Measurements from ENCODE around the gene PAGR1. TPM values are rescaled to one million over a fixed set of nuclear protein-coding genes. Genes with fewer than 3 reads are reported as not detected.
"Not testable (repeated sequence)": the region's sequence is repeated elsewhere in the genome, so short reads cannot be mapped to it uniquely, and the experiment has no call there.

Gene PAGR1
- total RNA-seq, 1 donor = 20.7 TPM

DNA sequence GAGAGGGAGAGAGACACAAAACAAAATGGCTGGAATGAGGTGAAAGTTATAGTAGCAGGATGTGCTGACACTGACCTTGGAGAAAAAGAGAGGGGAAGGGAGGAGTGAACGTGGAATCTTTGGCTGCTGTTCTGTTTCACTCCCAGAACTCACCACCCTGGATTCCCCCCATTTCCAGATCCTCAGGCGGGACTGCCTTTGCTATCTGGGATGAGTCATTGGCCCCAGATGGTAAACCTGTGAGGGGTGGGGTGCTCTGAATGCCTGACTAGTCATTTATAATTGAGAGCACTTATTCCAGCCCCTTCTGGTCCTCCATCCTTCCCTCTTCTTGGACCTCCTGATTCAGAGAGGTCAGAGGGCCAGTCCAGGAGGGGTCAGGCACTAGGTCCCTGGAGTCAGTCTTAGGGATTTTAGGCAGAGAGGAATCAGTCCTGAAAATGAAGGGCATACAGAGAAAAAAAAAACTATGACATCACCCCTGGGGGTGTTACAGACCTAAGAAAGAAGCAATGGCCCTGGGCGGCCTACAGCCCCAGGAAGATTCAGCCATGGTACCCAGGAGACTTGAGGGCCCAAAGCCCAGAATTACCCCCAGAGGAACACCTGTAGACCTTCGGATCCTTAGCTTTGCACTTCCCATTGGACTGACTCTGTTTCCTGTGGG lies 40.1 kb upstream of the PAGR1 start:
- DNase-seq (ENCODE audit: low read depth) = peak; percentile 76
- TF ChIP-seq, protein P1, sequence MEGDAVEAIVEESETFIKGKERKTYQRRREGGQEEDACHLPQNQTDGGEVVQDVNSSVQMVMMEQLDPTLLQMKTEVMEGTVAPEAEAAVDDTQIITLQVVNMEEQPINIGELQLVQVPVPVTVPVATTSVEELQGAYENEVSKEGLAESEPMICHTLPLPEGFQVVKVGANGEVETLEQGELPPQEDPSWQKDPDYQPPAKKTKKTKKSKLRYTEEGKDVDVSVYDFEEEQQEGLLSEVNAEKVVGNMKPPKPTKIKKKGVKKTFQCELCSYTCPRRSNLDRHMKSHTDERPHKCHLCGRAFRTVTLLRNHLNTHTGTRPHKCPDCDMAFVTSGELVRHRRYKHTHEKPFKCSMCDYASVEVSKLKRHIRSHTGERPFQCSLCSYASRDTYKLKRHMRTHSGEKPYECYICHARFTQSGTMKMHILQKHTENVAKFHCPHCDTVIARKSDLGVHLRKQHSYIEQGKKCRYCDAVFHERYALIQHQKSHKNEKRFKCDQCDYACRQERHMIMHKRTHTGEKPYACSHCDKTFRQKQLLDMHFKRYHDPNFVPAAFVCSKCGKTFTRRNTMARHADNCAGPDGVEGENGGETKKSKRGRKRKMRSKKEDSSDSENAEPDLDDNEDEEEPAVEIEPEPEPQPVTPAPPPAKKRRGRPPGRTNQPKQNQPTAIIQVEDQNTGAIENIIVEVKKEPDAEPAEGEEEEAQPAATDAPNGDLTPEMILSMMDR (IDR thresholded peaks at IDR 0.05; ENCODE audit: insufficient read depth, low read depth, low read length) = no peak
- H3K4me3 ChIP-seq (ENCODE audit: low read depth, low read length) = no peak overlapping the region

DNA sequence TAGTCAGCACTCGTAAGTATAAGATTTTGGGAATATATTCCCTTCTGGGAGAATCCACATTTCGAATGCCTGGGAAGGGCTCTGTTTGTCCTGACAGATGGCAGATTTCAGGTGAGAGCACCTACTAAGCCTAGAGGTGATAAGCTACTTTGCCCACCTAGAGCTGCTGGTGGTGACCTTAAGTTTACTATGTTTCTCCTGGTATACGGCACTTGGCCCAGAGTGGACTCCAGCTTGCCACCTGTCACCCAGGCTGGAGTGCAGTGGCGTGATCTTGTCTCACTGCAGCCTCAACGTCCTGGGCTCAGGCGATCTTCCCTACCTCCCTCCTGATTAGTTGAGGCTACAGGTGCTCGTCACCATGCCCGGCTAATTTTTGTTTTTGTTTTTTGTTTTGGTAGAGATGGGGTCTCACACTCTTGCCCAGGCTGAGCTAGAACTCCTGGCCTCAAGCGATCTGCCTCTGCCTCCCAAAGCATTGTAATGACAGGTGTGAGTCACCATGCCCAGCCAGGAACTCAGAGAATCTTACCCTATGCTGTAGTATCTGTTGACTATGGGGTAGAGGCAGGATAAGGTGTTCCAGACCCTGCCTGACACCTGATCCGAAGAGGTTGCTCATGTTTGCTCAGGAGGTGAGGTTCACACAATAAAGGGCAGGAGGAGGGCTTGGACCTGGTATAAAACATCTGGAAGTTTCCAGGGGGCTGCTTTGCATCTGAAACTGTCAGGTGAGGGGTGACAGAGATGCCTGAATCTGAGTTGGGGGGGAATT lies 38.2 kb upstream of the PAGR1 start, which contains the start of gene ZG16:
TSS of gene ZG16 (plus strand) at position 681 of the 775 bp plus-strand sequence. CDS start 1,011 bp downstream, outside the sequence.
- no peak within 1 kb of the TSS for H3K4me3 ChIP-seq (ENCODE audit: low read depth, low read length)
- DNase-seq (ENCODE audit: low read depth) = no peak
- TF ChIP-seq, protein P1 (IDR thresholded peaks at IDR 0.05; ENCODE audit: insufficient read depth, low read depth, low read length) = no peak

- no peak for DNase-seq (ENCODE audit: low read depth)
- TF ChIP-seq, protein P1 (IDR thresholded peaks at IDR 0.05; ENCODE audit: insufficient read depth, low read depth, low read length) = no peak
- H3K4me3 ChIP-seq (ENCODE audit: low read depth, low read length) = no peak overlapping the region
Observed at GRCh38 chr16:29779474-29779873, 36.5 kb upstream of the PAGR1 start.

DNA sequence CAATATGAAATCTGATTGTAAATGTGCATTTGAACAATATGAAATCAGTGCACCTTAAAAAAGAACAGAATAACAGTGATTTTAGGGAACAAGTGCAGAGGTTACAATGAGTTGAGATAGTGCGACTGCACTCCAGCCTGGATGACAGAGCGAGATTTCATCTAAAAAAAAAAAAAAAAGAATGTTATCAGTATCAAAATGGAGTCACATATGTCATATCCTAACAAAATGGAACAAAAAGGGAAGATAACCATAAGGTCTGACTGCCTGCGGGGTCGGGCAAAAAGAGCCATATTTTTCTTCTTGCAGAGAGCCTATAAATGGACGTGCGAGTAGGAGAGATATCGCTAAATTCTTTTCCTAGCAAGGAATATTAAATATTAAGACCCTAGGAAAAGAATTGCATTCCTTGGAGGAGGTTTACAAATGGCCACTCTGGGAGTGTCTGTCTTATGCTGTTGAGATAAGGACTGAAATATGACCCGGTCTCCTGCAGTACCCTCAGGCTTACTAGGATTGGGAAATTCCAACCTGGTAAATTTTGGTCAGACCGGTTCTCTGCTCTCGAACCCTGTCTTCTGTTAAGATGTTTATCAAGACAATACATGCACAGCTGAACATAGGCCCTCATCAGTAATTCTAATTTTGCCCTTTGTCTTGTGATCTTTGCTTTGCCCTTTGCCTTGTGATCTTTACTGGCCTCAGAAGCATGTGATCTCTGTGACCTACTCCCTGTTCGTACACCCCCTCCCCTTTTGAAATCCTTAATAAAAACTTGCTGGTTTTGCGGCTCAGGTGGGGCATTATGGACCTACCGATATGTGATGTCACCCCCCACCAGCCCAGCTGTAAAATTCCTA lies 32.6 kb upstream of the PAGR1 start:
- H3K4me3 ChIP-seq (ENCODE audit: low read depth, low read length) = not testable (repeated sequence)

GRCh38 chr16:29784157-29784556 lies 31.8 kb upstream of the PAGR1 start:
- no peak for DNase-seq (ENCODE audit: low read depth)
- no peak overlapping the region for H3K4me3 ChIP-seq (ENCODE audit: low read depth, low read length)
- TF ChIP-seq, protein P1 (IDR thresholded peaks at IDR 0.05; ENCODE audit: insufficient read depth, low read depth, low read length) = no peak

More for the DNA sequence above, 32.6 kb upstream of the PAGR1 start:
- DNase-seq (ENCODE audit: low read depth) = not testable (repeated sequence)

GRCh38 chr16:29784901-29785500 lies 31.0 kb upstream of the PAGR1 start:
- TF ChIP-seq, protein P1 (IDR thresholded peaks at IDR 0.05; ENCODE audit: insufficient read depth, low read depth, low read length) = peak; percentile 93
- peak; percentile 69 for DNase-seq (ENCODE audit: low read depth)
- peak overlapping the region; percentile 39 for H3K4me3 ChIP-seq (ENCODE audit: low read depth, low read length)

DNA sequence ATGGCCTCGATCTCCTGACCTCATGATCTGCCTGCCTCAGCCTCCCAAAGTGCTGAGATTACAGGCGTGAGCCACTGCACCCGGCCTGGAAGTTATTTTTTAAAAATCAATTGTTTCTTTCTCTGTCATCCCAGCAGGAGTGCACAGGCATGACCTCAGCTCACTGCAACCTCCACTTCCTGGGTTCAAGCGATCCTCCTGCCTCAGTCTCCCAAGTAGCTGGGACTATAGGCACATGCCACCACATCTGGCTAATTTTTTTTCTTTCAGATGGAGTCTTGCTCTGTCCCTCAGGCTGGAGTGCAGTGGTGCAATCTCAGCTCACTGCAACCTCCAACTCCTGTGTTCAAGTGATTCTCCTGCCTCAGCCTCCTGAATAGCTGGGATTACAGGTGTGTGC lies 28.8 kb upstream of the PAGR1 start:
- not testable (repeated sequence) for H3K4me3 ChIP-seq (ENCODE audit: low read depth, low read length); DNase-seq (ENCODE audit: low read depth)
